Ureter (tissue), 1 donor: ENCODE measurements around the gene PBX3. TPM values are rescaled to one million over a fixed set of nuclear protein-coding genes. Genes with fewer than 3 reads are reported as not detected.

Experiments
- DNase-seq: peaks from one replicate; pipeline ENCODE4 v3.0.0-alpha.2; 2020; ENCODE audit warnings: low spot score
- total RNA-seq: library from RNA; stranded (reverse); gene quantifications from one replicate; pipeline ENCODE4 v1.2.4, GENCODE V29; 2023
- donor health status: DM: yes; HTN: yes; CAD: no.

PBX3 gene
- total RNA-seq, 1 donor from 2014 or later: 48.3 TPM

DNA sequence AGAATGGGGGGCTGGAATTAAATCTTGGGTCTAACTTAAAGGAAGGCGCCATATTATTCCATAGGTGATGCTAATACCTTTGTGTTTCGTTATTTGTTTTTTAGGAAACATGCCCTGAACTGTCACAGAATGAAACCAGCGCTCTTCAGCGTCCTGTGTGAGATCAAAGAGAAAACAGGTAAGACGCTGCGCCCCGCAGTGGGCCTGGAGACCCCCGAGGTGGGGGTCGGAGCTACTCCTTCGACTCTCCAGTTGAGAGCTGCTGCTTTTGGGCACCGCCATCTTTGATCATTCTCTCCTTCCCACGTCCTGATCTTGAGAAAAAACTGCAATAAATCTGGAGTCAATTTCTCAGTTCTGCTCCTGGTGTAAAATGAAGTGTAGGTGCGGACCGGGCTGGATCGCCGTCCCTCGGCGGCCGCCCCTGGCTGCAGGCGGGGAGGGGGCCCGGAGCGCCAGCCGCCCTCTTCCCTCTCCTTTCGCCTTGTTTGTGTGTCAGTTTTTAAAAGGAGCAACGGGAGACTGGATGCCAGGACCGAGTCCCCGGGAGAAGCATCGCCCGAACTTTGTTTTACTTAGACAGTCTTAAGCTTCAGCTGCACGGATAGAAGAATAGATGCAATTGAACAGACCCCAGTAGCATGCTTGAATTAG, 1.4 kb downstream of the PBX3 start:
- DNase-seq: no peak

DNA sequence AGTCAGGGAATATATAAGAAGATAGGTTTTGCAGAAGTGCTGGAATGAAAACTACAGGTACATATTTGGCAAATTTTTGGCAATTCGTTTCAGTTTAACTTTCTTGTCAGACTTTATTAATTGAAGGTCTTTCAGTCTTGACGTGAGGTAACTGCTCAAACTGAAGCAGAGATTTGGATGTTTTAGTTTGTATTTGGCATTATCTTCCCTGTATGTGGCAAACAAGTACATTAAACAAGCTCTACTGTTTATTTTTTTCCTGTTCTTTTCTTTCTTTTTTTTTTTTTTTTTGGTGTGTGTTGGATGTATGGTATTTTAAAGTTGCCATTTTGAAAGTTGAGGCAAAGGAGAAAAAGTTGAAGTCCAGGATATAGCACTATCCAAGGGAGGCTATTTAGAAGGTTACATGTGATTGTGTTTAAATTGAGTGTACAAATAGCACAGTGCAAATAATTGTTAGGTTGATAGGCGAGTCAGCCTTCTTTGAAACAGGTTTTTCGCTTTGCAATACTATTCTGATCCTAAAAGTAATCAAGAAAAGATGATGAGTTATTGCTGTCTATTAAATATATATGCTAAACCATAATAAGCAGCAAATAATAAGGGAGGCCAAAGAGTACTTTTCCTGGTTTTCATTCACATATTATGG, 2.2 kb downstream of the PBX3 start:
- DNase-seq: no peak

DNA sequence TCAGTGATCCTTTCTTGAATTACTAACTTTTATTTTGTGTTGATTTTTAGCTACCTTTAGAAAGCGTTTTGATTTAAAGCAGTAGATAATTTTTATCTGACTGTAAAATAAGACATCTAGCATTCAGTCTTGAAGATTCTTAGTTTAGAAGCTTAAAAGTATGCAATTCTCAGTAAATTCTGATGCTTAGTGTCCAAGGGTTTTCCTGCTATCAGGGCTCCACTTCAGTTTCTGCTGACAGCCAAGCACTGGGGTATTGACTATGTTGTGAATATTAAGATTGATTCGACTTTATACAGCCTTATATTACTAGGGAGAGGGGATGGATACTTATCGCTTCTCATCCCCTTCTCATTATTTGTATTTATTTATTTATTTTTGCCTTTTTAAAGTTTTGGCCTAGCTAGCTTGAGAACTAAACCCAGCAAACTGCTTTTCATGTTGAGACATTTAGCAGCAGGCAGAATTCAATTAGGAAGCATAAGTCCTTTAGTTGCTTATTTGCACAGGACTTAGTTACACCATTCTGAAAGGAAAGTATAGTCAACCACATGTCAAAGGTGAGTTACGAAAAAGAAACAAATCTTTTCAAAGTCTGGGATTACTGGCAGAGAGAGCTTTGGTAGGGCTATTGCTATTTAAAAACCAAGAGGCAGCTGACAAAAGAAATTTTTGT, 2.9 kb downstream of the PBX3 start:
- DNase-seq: no peak

DNA sequence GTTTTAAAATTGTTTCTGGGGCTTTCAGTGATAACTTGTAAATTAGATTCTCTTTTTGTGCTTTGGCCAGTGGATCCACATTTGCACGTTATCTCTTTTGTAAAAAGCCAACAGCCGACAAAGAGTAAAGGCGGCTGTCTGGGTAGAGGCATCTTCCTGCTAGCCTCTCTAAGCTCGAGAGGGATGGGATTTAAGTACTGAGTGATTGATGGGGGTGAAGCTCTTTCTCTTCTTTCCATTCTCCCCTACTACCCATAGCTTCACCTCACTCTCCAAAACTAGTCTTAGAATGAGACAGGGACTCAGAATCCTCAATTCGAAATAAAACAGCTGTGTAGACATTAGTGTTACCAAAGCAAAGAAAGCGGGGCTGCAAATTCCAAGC, 3.4 kb downstream of the PBX3 start:
- DNase-seq: no peak

DNA sequence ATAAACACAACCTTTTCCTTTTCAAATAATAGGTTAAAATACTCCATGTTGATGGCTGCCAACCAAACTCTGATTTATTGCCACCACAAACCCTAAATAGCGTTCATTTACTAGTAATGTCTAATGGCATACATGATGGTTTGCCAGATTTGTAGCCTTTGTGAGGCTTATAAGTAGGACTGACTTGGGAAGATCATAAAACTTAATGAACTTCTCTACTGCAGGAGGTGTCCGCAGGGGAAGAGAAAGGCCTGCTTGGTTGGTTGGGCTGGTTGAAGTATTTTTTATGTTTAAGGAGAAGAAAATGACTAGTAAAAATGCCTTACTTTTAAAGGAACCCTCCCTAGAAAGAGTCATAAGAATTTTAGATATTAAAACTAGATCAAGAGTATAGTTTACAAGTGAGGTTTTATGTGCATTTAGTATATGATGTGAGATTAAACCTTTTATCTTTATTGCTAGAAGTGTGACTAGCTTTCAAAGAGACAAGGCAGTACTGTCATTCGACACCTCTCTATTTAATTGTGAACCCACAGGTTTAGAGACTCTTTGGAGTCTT, 5.0 kb downstream of the PBX3 start:
- DNase-seq: no peak

DNA sequence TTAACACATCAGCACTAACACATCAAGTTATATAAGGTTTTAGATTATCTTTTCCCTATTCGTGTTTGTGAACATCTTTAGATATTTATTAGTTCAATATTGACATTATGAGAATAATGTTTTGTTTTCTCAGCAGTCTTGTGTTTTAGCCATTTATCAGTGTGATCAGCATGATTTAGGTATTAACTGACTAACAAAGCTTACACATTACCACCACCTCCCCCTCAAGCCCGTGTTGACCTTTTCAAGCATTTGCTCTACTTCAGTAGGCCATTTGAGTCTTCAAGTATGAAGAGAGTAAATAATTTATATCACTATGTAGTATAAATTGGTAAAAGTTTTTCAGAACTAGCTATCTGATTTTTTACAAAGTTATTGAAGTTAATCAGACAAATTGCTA, 6.9 kb downstream of the PBX3 start:
- no peak for DNase-seq

DNA sequence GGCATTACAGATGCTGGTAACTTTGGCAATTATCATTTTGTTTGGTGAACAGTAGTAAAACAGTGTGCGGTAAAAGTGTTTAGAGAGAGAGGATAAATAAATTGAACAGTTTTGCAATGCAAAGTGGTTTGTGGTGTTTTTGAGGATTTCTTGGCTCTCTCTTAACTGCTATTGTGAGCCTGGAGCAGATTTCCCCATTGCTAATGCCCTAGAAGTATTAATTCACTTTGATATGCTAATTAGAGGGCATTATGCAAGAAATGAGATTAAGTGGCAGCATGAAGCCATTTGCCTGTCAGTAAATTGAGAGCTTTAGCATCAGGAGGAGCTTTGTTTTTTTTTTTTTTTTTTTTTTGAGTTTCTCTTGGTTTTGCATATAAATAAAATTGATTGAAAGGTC, 8.2 kb downstream of the PBX3 start:
- DNase-seq: no peak

DNA sequence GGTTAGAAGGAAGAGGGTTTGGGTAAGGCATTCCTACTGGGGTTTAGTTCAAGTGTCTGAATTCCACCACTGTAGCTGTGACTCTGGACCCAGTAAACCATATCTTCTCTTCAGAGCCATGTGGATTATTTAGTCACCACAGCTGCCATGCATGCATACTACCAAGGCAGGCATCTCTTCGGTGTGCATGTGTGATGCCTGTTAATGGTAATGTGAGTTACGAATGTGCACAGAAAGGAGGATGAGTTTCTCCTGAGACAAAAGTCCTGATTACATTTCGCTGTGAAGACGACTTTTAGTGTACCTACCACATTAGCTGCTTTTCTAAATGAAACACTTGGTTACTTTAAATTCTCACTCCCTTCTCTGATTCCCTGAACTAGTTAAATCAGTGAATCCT, 9.3 kb downstream of the PBX3 start:
- DNase-seq: no peak

DNA sequence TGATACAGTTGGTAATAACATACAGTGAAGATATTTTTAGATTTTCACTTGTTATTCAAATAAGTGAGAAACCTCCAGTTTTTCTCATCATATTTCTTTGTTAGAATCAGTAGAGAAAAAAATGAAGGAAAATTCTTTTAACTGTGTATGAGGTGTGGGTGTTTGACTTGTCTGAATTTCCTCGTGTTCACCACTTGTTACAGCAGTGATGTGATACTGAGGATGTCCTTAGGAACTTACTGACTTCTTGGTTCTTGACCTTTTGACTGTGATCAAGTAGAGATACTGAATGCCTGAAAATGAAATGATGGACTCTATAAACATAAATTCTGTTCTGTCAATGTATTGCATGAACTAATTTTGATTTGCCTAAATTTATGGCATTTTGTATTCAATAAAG, 10.7 kb downstream of the PBX3 start:
- DNase-seq: no peak

DNA sequence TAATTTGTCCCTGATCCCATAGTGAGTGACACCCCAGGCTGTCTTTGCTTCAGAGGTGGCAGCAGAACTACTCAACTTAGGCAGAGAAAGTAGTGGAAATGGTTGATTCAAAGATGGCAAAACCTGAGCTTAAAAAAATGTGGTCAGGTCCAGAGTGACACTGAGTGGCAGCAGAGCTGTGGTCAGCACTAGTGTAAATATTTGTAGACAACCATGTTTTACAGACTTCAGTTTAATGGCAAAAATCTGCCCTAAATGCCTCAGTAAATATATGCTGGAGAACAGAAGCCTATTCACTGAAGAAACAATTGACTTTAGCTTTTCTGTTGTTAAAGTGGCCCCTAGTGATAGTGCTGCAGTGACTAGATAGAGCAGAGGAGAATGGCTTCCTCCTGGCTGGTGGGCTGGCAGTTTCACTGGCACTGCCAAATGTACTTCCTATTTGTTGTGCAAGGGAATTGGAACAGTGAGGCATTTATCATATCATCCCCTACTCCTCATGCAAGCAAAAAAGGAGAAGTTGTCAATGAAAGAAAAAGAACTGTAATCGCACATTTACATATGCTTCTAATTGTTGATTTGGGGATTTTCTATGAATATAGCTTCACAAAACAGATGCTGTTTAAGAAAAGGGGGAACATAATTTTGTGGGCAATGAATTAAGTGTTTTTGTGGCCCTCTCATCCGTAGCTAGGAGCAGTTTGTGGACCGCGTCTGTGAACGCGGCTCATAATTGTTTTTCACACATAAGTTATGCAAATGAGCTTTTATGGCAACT, 12.0 kb downstream of the PBX3 start:
- DNase-seq: no peak

DNA sequence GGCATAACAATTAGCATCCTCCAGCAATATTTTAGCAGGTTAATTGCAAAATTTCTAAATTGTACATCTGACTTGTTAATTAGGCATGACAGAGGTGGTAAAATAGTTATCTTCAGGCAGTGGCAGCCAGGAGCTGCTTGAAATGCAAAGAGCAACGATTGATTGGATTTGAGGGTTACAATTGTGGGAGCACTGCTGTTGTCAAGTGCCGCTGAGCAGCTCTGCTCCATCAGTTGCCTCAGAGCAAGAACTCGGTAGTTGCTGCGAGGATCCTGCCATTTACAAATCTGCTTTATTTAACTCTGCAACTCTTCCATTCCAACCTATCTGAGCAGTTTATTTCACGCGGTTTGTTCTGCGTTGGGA, 12.6 kb downstream of the PBX3 start:
- DNase-seq: no peak

DNA sequence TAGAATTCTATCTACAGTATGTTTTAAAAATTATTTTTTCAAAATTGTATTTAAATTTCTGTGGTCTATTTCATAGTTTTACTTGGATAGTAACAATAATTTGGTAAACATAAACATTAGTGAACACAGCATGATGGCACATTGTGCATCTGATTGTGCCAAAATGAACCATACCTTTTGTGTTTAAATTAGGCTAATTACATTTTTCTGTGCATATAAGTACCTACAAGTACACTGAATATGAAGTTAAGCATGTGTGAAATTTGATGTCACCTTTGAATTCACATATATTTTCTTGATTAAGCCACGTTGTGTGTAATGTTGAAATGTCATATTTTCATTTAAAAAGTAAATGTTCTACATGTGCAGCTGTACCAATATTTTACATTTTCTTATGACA, 13.4 kb downstream of the PBX3 start:
- no peak for DNase-seq

DNA sequence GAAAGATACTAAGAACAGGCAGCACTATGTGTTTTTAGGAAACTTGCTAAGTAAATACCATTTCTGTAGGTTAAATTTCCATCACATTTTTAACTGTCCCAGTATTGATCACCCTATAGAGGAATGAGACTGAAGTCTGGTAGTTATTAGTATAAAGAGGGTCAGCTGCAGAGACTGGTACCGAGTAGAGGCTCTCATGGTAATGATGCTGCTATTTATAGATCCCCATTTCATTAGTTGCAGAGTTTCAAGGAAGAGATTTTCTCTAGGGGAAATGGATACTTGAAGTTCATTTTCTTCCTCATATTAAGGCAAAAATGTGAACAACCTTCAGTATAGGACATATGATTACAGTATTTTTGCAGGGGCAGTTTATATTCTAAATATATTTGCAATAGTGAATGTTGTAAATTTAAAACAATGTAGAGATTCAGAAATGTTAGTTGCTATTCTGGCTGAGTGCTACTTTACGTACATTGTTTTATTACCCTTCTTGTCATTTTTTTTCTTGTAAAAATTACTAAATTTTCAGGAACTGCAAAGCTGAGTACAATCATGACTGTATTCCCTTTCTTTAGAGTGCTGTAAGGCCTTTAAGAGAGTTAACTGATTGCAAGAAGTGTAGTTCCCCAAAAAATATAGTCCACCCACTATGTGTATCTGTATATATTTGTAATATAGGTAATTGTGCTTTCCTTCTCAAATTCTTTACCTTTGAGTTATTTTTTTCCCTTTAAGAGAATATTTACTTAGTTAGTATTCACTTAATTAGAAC, 14.7 kb downstream of the PBX3 start:
- DNase-seq: no peak

DNA sequence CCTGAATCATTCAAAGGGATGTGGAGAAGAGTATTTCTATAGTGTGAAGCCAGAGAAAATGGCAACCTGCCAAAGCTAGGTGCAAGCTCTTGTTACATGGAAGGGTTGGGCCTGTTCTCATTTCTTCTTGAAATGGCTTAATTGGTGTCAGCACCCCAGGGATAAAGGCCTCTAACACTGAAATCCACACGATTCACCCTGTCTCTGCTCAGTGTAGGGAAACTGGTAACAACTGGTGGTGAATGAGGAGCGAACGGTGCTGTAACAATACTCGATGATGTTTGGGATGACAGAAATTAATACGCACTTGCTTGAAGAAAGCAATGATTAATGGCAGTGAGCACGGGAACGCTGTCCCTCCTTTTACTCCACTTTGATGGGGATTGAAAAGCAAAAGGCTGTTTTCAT, 16.2 kb downstream of the PBX3 start:
- DNase-seq: no peak

DNA sequence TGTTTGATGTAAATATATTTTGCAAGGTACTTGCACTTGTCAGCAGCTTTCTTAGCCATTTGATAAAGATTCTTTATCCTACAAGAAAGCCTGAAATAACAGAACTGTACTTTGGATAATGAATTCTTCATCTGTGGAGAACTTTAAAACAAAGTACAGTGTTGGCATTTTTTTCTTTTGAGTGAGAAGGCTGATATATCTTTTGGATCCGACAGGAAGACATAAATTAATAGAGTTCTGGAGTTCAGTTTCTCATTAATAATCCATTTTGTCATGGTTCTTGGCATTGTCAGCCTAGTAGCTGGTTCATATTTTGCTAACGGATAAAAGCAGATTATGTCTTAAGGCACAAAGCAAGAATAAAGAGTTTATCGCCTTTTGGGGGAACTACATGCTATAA, 17.0 kb downstream of the PBX3 start:
- DNase-seq: no peak

DNA sequence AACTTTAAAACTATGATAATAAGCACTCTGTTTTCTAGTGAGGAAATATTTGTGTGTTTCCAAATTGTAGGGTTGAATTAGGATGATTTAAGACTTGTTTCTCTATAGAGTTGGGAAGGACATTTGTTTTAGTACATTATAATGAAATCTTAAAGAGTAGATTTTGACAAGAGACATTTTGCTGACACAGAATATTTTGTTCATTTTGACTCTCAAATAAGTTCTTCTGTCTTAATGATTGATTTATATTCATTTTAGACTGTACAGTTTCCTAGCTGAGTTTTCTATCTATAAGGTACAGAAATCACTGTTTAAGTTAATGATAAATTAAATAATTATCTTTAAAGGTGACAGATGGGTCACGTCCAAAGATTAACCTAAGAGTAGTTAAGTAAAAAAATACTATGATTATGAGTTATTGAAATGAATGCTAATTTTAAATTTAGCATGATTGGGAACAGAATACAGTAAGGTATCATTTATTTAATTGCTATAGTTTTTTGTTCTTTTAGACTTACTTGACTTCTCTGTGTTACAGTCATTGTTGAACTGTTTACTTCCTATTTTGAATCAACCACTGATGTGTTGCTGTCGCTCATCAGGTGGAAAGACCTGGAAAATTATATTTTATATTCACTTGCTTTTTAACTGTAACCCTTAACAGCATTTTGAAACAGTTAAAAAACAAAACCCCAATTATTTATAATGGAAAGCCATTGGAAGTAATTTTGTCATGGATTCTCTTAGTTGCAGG, 19.5 kb downstream of the PBX3 start:
- DNase-seq: no peak

DNA sequence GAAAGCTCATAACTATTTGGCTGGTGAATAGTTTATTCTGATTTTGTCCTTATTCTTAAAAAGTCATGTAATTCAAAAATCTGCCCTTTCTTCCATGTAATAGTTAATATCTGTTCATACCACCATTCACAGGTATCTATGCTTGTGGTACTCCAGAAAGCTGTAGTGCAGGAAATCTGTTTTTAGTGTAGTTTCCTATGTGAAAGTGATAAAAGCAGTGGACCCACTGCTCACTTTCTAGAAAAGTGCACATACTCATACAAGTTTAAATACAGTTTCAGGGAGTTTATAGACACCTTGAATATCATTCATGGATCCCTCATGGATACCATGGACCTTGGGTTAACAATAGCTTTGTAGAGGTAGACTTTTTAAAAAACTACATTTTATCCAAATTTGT, 20.2 kb downstream of the PBX3 start:
- no peak for DNase-seq

DNA sequence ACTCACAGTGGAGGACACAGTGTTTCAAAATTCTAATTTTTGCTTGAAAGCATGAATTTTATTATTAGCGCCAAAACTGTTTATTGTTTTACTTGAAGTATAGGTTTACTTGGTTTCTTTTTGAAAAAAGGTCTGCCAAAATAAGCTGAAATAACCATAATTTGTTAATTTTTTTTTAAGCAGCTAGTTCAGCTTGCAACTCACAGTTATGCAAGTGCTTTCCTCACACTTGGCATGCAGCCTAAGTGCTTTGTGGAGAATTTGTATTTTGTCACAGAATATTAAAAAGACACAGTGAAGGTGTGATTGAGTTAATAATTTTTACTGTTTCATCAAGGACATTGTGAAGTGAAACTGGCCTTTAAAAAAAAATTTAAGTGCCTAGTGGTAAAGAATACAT, 21.6 kb downstream of the PBX3 start:
- no peak for DNase-seq

DNA sequence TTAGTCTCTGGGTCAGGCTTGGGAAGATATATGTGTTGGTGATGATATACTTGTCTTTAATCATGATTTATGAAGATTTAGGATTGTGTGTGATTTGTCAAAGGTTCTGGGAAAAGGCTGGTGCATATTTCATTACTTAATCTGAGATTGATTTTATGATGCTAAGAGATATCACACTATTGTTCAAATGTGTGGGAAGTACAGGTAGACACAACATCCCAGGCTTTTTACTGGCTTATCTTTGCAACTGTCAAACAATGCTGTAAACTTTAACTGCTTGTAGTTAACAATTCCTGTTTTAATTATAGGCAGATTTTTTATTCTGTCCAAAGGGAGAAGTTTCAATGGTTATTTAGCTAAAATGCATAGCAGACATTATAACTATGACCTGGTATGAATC, 23.9 kb downstream of the PBX3 start:
- DNase-seq: no peak

DNA sequence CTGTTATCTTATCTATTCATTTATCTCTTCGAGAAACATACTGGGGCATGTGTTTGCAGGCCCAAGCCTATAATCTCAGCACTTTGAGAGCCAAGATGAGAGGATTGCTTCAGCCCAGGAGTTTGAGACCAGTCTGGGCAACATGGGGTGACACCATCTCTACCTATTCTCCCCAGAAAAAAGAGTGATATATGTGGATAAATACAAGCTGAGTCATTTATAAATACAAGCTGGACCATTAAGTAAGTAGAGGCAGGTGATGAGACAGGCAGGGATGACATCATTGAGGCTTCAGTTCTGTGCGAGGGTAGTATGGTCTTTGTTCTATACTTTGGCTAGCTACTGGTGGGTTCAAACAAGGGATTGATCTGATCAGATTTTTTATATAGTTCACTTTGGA, 25.6 kb downstream of the PBX3 start:
- no peak for DNase-seq

DNA sequence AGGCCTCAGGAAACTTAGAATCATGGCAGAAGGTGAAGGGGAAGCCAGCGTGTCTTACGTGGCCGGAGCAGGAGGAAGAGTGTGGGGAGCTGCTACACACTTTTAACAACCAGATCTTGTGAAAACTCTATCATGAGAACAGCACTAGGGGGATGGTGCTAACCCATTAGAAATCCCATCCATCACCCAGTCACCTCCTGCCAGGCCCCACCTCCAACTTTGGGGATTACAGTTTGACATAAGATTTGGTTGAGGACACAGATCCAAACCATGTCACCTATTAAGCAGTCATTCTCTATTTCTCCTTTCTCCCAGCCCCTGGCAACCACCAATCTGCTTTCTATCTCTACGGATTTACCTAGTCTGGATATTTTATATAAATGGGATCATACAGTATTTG, 26.9 kb downstream of the PBX3 start:
- DNase-seq: no peak
